Measurements from ENCODE around the gene MLX. TPM values are rescaled to one million over a fixed set of nuclear protein-coding genes. Genes with fewer than 3 reads are reported as not detected.
A peak's percentile ranks its signal among the peaks of the same experiment; 100 is the strongest.

The MLX gene
- total RNA-seq, 4 donors from 2014 or later, result 24.9 to 34.5 (median 29.3) TPM

DNA sequence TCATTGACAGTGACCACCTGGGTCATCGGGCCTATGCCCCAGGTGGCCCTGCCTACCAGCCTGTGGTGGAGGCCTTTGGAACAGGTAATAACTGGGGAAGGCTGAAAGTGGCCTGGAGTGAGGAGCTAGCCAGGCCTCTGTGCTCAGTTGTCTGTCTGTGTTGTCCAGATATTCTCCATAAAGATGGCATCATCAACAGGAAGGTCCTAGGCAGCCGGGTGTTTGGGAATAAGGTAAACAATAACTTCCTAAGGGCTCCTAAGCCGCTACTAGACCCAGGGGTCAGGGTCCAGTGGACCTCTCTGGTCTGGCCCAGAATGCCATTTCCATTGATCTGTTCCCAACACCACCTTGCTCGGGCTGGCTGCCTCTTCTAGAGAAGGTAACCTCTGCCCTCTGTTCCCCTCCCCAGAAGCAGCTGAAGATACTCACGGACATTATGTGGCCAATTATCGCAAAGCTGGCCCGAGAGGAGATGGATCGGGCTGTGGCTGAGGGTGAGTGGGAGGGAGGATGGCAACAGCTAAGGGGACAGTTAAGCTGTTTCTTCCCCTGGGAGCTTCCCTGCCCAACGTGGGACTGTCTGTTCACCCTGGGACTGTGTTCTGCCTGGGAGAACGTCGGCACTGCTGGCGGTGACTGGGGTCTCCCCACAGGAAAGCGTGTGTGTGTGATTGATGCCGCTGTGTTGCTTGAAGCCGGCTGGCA is 1.9 kb upstream of the MLX start:
- no peak for TF ChIP-seq POLR2A (IDR thresholded peaks at IDR 0.05; ENCODE audit: low read depth)
- TF ChIP-seq POLR2AphosphoS5 (IDR thresholded peaks at IDR 0.05), result no peak
- TF ChIP-seq EP300 (IDR thresholded peaks at IDR 0.05), result no peak
- no peak for TF ChIP-seq CTCF (IDR thresholded peaks at IDR 0.05)
- Histone ChIP-seq H3K9me3 (no peaks in the 10 kb centered on the region), H3K27me3 (no peaks in the 10 kb centered on the region), H3K4me3 (no peak overlapping the region), H3K27ac (replicated peaks in 1 of 4) (peak overlapping the region in 2 of 4 donors; percentile 11 to 90), H3K4me1 (peaks cover 44 to 75% (median 63%) of the 10 kb centered on the region in 4 donors), H3K36me3 (peaks cover 24 to 46% (median 42%) of the 10 kb centered on the region in 4 donors)
- intact Hi-C loops (cut with DNase I), result no loop called here
- WGBS, result 95% methylated on average over 9 of the region's 15 CpGs
- DNase-seq (ENCODE audit: extremely low spot score), result no peak

DNA sequence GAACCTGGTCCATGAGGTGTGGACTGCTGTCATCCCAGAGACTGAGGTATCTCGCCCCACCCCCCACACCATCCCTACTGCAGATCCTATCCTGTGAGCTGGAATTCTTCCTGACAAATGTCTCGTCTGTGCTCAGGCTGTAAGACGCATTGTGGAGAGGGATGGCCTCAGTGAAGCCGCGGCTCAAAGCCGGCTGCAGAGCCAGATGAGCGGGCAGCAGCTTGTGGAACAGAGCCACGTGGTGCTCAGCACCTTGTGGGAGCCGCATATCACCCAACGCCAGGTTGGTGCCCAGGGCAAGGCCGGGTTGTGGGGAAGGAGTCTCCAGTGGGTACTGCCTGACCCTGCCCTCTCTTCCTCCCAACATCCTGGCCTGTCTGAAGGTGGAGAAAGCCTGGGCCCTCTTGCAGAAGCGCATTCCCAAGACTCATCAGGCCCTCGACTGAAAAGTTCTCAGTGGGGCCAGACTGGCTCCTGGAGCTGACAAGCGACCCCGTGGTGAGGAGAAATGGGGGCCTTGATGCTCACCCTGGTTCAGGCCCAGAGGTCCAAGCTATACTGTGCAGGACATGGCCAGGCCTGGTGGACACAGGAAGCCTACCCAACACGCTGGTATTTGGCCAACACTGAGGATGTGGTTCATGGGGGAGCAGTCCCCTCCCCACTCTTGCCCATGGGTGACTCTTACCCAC is 1.2 kb upstream of the MLX start:
- no peak for DNase-seq (ENCODE audit: extremely low spot score)
- no peaks in the 10 kb centered on the region for H3K27me3 ChIP-seq
- intact Hi-C loops (cut with DNase I), result no loop called here
- no peaks in the 10 kb centered on the region for H3K9me3 ChIP-seq
- 81% methylated on average over 8 of the region's 16 CpGs for WGBS
- peaks cover 44 to 75% (median 60%) of the 10 kb centered on the region in 4 donors for H3K4me1 ChIP-seq
- H3K36me3 ChIP-seq, result peaks cover 27 to 53% (median 49%) of the 10 kb centered on the region in 4 donors
- TF ChIP-seq EP300 (IDR thresholded peaks at IDR 0.05) (no peak), POLR2A (IDR thresholded peaks at IDR 0.05; ENCODE audit: low read depth) (no peak), CTCF (IDR thresholded peaks at IDR 0.05) (no peak), POLR2AphosphoS5 (IDR thresholded peaks at IDR 0.05) (no peak)
- H3K27ac ChIP-seq (replicated peaks in 1 of 4), result peak overlapping the region; percentile 90 to 97 (median 94)
- H3K4me3 ChIP-seq, result peak overlapping the region in 1 of 4 donors; percentile 99

DNA sequence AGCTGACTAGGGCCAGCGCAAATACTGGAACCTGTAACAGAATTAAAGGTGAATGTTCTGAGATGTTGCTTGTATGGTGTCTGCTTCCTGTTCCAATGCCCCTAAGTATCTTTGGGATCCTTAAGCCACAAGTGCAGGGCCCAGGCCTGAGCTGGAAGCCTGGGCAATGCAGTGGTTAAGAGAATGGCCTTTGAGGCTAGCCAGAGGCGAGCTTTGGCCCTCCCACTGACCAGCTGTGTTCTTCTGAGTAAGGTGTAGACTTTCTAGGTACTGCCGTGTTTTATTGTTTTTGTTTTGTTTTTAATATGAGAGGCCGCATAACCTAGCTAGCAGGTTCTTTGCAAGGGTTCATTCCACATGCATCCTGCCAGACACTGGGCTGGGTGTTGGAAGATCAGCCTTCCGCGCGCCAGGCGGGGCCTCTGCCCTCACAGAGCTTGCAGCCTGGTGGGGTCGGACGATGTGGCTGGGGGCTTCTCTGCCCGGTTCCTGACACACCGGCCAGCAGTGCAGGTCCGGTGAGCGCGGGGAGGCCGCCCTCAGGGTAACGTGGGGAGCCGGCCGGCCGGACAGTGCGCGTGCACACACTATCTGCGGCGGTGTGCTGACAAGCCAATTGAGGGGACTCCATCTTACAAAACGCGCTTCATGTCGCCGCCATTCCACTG is 551 bp upstream of the MLX start:
- Histone ChIP-seq H3K9me3 (no peaks in the 10 kb centered on the region), H3K36me3 (peaks cover 32 to 60% (median 56%) of the 10 kb centered on the region in 4 donors), H3K27me3 (no peaks in the 10 kb centered on the region), H3K4me1 (peaks cover 42 to 74% (median 54%) of the 10 kb centered on the region in 4 donors), H3K27ac (replicated peaks in 1 of 4) (peak overlapping the region; percentile 90 to 97 (median 94)), H3K4me3 (peak overlapping the region; percentile 68 to 99 (median 98))
- no peak for TF ChIP-seq EP300 (IDR thresholded peaks at IDR 0.05)
- no peak for TF ChIP-seq CTCF (IDR thresholded peaks at IDR 0.05)
- TF ChIP-seq POLR2A (IDR thresholded peaks at IDR 0.05; ENCODE audit: low read depth), result no peak
- no peak for TF ChIP-seq POLR2AphosphoS5 (IDR thresholded peaks at IDR 0.05)
- 27% methylated on average over 25 of the region's 28 CpGs for whole genome bisulfite sequencing
- intact Hi-C loops (cut with DNase I), result no loop called here
- no peak for DNase-seq (ENCODE audit: extremely low spot score)

DNA sequence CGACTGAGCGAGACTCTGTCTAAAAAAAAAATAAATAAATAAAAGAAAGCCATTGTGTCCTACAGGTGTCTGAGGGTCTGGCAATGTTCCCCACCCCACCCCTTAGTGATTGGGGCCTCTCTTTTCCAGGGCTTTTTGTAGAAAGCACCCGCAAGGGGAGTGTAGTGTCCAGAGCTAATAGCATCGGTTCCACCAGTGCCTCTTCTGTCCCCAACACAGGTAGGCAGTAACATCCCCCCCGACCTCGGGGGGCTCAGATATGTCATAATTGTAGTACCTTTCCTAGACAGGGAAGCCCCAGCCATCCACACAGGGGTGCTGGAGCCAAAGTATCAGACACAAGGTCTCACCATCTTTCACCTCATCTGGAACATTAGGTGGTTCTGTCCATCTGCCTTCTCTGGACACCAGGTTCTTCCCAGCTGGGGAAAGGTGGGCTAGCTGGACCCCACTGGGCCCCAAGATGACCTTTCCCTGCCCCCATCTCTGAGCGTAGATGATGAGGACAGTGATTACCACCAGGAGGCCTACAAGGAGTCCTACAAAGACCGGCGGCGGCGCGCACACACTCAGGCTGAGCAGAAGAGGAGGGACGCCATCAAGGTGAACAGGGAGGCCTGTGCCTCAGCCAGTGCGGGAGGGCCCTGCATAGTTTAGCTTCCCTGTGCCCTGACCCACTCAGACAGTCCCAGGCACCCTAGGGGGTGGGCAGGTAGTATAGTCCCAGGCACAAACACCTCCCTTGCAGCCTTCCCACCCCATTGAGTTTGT is 1.6 kb downstream of the MLX start:
- peaks cover 28 to 62% (median 37%) of the 10 kb centered on the region in 4 donors for H3K4me1 ChIP-seq
- H3K36me3 ChIP-seq, result peaks cover 54 to 81% (median 78%) of the 10 kb centered on the region in 4 donors
- no peak for DNase-seq (ENCODE audit: extremely low spot score)
- 91% methylated on average over 12 of the region's 14 CpGs for WGBS
- H3K4me3 ChIP-seq, result no peak overlapping the region
- peak overlapping the region; percentile 90 to 97 (median 94) for H3K27ac ChIP-seq (replicated peaks in 1 of 4)
- no peaks in the 10 kb centered on the region for H3K9me3 ChIP-seq
- no peaks in the 10 kb centered on the region for H3K27me3 ChIP-seq
- intact Hi-C loops (cut with DNase I), result no loop called here
- TF ChIP-seq POLR2AphosphoS5 (IDR thresholded peaks at IDR 0.05), result no peak
- no peak for TF ChIP-seq POLR2A (IDR thresholded peaks at IDR 0.05; ENCODE audit: low read depth)
- no peak for TF ChIP-seq EP300 (IDR thresholded peaks at IDR 0.05)
- no peak for TF ChIP-seq CTCF (IDR thresholded peaks at IDR 0.05)
